OCI-LY7 (cell line): Measurements from ENCODE around the gene DOCK3.

Experiments
- EZH2phosphoT487 ChIP-seq: fragments of 200-600 bp; sonication (generic); IDR thresholded peaks from 2 replicates; pipeline ENCODE4 v1.6.1; 2018; ENCODE audit warnings: low read depth, borderline replicate concordance, mild to moderate bottlenecking, mixed run types, antibody characterized with exemption, low read length, moderate library complexity, mixed read lengths
- TF ChIP-seq, protein P1 (sequence below): fragments of 200-600 bp; sonication (generic); conservative IDR thresholded peaks from 2 replicates; pipeline ENCODE4 v1.5.1; 2014; ENCODE audit warnings: mild to moderate bottlenecking, antibody characterized with exemption, low read length, moderate library complexity, mixed read lengths

DNA sequence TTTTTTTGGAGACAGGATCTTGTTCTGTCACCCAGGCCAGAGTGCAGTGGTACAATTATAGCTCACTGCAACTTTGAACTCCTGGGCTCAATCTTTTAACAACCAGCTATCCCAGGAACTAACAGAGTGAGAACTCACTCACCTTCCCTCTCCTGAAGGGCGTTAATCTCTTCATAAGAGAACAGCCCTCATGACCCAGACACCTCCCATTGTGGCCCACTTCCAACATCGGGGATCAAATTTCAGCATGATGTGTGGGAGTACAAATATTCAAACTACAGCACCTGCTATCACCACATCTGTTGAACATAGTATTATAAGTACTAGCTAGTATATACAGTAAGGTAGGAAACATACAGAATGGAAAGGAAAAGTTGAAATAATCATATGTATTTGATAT is 132.5 kb downstream of the DOCK3 start:
- TF ChIP-seq, protein P1, sequence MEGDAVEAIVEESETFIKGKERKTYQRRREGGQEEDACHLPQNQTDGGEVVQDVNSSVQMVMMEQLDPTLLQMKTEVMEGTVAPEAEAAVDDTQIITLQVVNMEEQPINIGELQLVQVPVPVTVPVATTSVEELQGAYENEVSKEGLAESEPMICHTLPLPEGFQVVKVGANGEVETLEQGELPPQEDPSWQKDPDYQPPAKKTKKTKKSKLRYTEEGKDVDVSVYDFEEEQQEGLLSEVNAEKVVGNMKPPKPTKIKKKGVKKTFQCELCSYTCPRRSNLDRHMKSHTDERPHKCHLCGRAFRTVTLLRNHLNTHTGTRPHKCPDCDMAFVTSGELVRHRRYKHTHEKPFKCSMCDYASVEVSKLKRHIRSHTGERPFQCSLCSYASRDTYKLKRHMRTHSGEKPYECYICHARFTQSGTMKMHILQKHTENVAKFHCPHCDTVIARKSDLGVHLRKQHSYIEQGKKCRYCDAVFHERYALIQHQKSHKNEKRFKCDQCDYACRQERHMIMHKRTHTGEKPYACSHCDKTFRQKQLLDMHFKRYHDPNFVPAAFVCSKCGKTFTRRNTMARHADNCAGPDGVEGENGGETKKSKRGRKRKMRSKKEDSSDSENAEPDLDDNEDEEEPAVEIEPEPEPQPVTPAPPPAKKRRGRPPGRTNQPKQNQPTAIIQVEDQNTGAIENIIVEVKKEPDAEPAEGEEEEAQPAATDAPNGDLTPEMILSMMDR, result no peak
- TF ChIP-seq EZH2phosphoT487, result no peak
